HG03045 (cell line): Measurements from ENCODE around the gene HOMER1.
"Not testable (repeated sequence)": the region's sequence is repeated elsewhere in the genome, so short reads cannot be mapped to it uniquely, and the experiment has no call there.

Experiments
- ATAC-seq: cut with Tn5 transposase; IDR thresholded peaks from one replicate; pipeline ENCODE4 v1.9.1; 2021; ENCODE audit warnings: mild to moderate bottlenecking, moderate library complexity; ENCODE audit not compliant: unreplicated experiment

HOMER1 gene

GRCh38 chr5:79423296-79423695 lies 90.6 kb downstream of the HOMER1 start:
- no peak for ATAC-seq

- ATAC-seq, result no peak
Measured at GRCh38 chr5:79420248-79420647, 93.7 kb downstream of the HOMER1 start.

GRCh38 chr5:79418276-79418675 lies 95.7 kb downstream of the HOMER1 start:
- ATAC-seq, result no peak

- ATAC-seq, result no peak
Measured at GRCh38 chr5:79417495-79417894, 96.4 kb downstream of the HOMER1 start.

- peak; percentile 89 for ATAC-seq
Measured at GRCh38 chr5:79416499-79416898, 97.4 kb downstream of the HOMER1 start.

GRCh38 chr5:79413112-79413511 lies 100.8 kb downstream of the HOMER1 start:
- no peak for ATAC-seq

GRCh38 chr5:79408028-79408427 lies 105.9 kb downstream of the HOMER1 start:
- ATAC-seq, result no peak

GRCh38 chr5:79407591-79407990 lies 106.3 kb downstream of the HOMER1 start:
- ATAC-seq, result no peak

GRCh38 chr5:79401216-79401615 lies 112.7 kb downstream of the HOMER1 start:
- no peak for ATAC-seq

- ATAC-seq, result no peak
Measured at GRCh38 chr5:79399046-79399445, 114.9 kb downstream of the HOMER1 start.

GRCh38 chr5:79397080-79397479 lies 116.9 kb downstream of the HOMER1 start:
- ATAC-seq, result no peak

GRCh38 chr5:79396265-79396664 lies 117.7 kb downstream of the HOMER1 start:
- ATAC-seq, result no peak

GRCh38 chr5:79395296-79395695 lies 118.6 kb downstream of the HOMER1 start:
- ATAC-seq, result no peak

- no peak for ATAC-seq
Measured at GRCh38 chr5:79392776-79393175, 121.2 kb downstream of the HOMER1 start.

GRCh38 chr5:79386679-79387078 lies 127.3 kb downstream of the HOMER1 start:
- ATAC-seq, result no peak

- not testable (repeated sequence) for ATAC-seq
Measured at GRCh38 chr5:79385126-79385525, 128.8 kb downstream of the HOMER1 start.

GRCh38 chr5:79378510-79379186 lies 135.3 kb downstream of the HOMER1 start:
- ATAC-seq, result no peak

GRCh38 chr5:79357398-79357797 lies 156.5 kb downstream of the HOMER1 start:
- ATAC-seq, result no peak

- no peak for ATAC-seq
Measured at GRCh38 chr5:79349881-79350280, 164.1 kb downstream of the HOMER1 start.

- no peak for ATAC-seq
Measured at GRCh38 chr5:79349047-79349446, 164.9 kb downstream of the HOMER1 start.

- no peak for ATAC-seq
Measured at GRCh38 chr5:79346420-79346824, 167.5 kb downstream of the HOMER1 start.

GRCh38 chr5:79333852-79334557 lies 179.9 kb downstream of the HOMER1 start:
- ATAC-seq, result no peak

- ATAC-seq, result no peak
Measured at GRCh38 chr5:79330071-79330470, 183.9 kb downstream of the HOMER1 start.
